ENCODE measurements around the gene ST3GAL4.

- TF ChIP-seq CTCF (IDR thresholded peaks at IDR 0.05) (no peak), EZH2 (IDR thresholded peaks at IDR 0.05; ENCODE audit: borderline replicate concordance, insufficient read depth, low read depth, low read length, poor library complexity, severe bottlenecking) (no peak)
Measured at GRCh38 chr11:126331286-126331685, 24.2 kb upstream of the ST3GAL4 start.
